Activated CD8-positive, alpha-beta memory T cell treated with anti-CD3 and anti-CD28 coated beads, Interleukin-2, amount 50 U/mL, for 4 hours (primary cell): Measurements from ENCODE around the gene DAZAP2.
"Not testable (repeated sequence)": the region's sequence is repeated elsewhere in the genome, so short reads cannot be mapped to it uniquely, and the experiment has no call there.

Experiments
- DNase-seq: peaks from one replicate; pipeline ENCODE4 v3.0.0-alpha.2; 2020

The DAZAP2 gene

DNA sequence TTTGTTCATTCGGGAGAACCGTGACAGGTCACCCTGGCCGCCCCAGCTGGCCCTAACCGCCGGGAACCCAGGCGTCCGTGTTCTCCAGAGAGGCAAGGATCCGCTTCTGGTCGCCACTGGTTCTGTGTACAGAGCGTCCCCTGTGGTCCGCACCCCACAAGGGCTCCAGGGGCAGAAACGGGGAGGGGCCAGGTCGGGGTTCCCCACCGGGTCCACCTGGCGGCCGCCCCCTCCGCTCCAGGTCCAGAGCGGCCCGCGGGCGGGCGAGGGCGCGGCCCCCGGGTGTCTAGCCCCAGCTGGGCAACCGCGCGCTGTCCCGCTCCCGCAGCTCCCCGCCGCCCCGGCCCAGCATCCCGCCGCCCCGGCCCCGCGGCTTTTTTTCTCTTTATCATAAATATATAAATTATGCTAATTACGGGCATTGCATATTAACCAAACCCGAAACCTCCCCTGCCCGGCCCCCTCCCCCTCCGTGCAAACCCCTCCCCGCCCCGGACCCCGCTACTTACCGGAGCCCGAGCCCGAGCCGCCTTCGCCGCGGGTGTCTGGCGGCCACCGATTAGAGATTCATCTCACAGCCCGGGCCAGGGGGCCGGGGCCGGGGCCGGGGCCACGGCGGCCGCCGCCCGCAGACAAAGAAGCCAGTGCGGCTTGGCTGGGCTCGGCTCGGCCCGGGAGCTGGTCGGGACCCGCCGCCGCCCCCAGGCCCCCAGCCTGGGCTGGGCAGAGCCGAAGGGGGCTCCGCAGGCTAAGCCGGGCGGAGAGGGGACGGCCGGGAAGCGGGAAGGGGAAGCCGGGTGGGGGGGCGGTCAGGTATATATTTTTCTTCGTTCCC is 21.3 kb upstream of the DAZAP2 start:
- DNase-seq = peak; percentile 52

DNA sequence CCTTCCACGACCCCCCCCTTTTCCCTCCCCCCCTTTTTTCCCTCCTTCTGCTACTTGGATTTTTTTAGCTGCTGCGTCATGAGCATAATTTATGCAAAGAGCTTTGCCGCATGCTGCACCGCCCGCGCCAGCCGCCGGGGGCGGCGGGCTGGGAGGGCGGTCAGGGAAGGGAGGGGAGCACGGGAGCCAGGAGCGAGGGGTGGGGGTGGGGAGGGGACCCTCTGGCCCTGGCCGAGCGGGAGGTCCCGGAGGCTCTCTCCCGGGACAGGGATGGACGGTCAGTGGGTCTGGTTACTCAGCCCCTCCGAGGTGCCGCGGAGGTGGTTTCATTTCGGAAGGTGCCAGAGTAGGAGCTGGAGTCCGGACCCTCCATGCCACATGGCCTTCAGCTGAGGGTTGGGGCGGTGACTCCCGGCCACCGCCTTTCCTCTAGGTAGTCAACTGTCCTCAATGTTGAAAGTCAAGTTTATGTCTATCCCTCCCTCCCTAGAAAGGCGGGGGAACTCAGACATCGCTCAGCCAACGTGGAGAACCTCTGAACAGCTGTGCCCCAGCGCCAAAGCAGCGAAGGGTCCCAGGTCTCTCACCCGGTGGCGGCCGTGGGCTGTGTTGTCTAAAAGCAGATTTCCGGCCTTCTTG is 20.5 kb upstream of the DAZAP2 start, which contains the start of gene POU6F1:
Gene POU6F1 (minus strand): TSS at position 95 of the 639 bp plus-strand sequence. CDS start 11,226 bp downstream, outside the sequence.
- peak; percentile 67 for DNase-seq

DNA sequence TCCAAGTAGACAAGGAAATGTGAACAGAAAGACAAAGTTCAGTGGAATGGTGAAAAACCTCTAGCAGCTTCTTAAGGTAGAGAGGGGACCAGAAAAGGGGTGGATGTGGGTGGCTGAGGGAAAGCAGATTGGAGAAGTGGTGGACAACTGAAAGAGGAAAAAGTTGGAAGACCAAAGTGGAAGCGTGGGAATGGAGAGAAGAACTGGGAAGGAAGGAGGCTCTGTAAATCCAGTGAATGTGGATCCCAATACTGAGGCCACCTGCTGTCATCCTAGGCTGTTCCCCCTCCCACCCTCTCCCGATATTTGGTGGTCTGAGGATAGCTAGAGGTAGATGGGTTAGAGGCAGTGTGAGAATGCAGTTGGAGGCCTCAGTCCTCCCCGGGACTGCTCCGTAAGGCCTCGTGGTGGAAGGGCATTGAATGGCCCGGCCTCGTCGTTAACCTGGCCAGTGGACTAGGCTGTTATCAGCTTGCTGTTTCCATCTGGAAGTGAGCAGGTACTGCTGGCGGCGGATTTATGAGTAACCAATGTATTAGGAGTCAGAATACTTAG is 19.9 kb upstream of the DAZAP2 start:
- DNase-seq = no peak

DNA sequence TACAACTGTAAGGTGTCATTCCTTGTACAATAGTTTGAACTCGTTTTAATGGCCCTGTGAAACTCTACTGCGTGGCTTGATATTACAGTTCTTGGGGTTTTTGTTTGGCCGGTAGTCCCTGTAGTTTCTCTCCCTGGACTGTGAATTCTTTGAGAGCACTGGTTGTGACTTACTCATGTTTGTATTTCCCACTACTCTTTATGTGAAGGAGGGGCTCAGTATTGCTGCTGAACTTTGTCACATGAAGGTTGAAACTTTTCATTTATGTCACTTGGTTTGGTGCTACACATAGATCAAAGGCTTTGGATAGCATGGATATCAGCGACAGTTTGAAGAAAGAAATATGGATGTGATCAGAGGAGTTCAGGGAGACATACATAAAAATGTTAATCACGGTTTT is 19.3 kb upstream of the DAZAP2 start:
- no peak for DNase-seq

- not testable (repeated sequence) for DNase-seq
These were observed 18.8 kb upstream of the DAZAP2 start for GRCh38 chr12:51219857-51220256.

- DNase-seq = no peak
These were observed 16.2 kb upstream of the DAZAP2 start for GRCh38 chr12:51222461-51222860.

DNA sequence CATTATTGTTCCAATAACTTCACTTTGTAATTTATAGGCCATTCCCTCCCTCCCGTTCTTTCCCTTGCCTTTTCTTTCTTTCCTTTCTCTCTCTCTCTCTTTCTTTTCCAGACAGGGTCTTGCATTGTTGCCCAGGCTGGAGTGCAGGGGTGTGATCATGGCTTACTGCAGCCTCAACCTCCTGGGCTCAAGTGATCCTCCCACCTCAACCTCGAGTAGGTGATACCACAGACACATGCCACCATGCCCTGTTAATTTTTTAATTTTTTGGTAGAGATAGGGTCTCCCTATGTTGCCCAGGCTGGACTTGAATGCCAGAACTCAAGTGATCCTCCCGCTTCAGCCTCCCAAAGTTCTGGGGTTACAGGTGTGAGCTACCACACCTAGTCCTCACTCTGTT is 14.0 kb upstream of the DAZAP2 start:
- no peak for DNase-seq

DNA sequence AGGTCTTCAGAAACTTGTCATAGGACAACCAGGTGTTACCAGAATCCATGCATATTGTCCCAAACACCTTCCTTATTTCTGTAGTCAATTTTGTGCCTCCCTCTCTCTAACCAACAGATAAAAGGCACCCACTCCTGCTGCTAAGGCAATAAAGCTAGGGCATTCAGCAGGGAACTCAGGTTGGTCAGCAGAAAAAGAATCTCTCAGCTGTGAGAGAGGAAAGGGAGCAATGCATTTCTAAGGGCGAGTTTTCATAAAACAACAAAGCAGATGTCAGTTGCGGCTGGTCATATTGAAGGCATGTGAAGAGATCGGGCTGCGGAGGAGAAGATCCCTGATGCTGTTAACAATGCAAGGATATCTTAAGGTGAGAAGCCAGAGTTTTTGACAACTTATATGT is 13.4 kb upstream of the DAZAP2 start:
- DNase-seq = no peak

GRCh38 chr12:51225771-51226170 is 12.9 kb upstream of the DAZAP2 start:
- DNase-seq = no peak

DNA sequence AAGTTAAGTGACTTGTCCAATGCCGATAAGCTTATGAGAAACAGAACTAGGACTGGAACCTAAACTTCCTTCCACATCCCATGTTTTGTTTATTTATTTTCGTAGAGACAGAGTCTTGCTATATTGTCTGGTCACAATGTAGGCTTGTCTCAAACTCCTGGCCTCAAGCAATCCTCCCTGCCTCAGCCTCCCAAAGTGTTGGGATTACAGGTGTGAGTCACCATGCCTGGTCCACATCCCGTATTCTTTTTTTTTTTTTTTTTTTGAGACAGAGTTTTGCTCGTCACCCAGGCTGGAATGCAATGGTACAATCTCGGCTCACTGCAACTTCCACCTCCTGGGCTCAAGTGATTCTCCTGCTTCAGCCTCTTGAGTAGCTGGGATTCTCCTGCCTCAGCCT is 11.5 kb upstream of the DAZAP2 start:
- not testable (repeated sequence) for DNase-seq

DNA sequence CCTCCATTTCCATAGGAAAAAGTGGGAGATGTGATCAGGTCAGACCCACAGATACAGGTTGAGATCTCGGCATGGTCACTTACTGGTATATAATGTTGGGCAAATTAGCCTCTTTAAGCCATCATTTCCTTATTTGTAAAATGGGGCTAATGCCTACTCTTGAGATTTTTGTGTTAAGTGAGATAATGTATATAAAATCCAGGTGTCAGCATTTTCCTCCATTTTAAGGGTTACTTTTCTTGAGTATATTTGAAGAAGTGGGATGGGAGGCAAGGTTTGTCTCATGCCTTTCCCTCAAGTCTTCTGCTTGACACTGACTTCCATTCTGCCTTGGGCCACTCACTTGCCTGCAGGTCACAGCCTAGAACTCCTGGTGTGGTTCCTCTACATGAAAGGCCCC is 10.7 kb upstream of the DAZAP2 start:
- DNase-seq = no peak

GRCh38 chr12:51229116-51229809 is 9.4 kb upstream of the DAZAP2 start:
- no peak for DNase-seq

GRCh38 chr12:51232642-51233041 is 6.0 kb upstream of the DAZAP2 start:
- DNase-seq = no peak

DNA sequence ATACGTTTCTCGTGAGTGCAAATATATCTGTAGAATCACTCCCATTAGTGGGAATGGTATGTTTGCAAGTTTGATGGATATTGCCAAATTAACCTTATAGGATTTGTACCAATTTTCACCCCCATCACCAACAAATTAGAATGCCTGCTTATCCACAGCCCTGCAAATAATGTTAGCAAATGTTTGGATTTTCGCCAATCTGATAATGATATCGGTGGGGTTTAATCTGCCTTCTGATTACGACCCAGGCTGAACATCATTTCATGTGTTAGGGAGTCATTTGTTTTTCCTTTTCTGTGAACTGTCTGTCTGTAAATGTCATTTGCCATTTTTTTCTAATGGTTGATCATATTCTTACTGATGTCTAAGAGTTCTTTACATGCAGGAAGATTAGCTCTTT is 4.1 kb upstream of the DAZAP2 start:
- no peak for DNase-seq

- DNase-seq = no peak
These were observed 553 bp upstream of the DAZAP2 start for GRCh38 chr12:51238037-51238509.

DNA sequence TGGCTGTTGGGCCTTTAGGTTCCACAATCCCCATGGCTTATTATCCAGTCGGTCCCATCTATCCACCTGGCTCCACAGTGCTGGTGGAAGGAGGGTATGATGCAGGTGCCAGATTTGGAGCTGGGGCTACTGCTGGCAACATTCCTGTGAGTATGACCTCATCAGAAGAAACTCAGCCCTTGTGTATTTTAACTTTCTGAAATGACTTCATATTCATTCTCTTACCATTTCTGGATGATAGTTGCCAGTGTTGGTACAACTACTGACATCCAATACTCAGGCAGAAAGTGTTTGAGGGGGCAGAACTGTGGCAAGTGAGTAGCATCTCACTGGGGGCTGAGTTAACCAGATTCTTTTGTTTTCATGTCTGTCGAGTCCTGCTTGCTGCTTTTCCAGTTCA is 2.3 kb downstream of the DAZAP2 start:
- no peak for DNase-seq

DNA sequence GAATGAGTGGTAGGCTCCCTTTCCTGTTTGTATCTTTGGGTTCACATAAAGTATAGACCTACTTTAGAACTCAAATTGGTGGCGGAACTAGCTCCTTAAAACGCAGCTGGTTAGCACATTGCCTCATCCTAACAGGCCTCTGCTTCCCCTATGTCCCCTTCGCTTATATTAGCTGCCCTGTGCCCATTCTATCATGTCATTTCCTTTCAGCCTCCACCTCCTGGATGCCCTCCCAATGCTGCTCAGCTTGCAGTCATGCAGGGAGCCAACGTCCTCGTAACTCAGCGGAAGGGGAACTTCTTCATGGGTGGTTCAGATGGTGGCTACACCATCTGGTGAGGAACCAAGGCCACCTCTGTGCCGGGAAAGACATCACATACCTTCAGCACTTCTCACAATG is 3.5 kb downstream of the DAZAP2 start:
- no peak for DNase-seq

GRCh38 chr12:51242876-51243275 is 4.2 kb downstream of the DAZAP2 start:
- no peak for DNase-seq

DNA sequence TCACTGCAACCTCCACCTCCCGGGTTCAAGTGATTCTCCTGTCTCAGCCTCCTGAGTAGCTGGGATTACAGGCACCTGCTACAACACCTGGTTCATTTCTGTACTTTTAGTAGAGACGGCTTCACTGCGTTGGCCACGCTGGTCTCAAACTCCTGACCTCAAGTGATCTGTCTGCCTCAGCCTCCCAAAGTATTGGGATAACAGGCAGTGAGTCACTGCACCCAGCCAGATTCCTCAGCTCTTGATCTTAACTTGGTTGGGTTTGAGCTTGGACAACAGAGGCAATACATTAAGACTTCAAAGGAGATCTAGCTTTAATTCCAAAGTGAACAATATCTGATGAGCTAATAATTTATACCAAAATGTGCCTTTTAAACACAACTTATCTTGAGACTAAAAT is 5.6 kb downstream of the DAZAP2 start:
- DNase-seq = no peak

GRCh38 chr12:51245476-51246253 is 7.0 kb downstream of the DAZAP2 start:
- no peak for DNase-seq

DNA sequence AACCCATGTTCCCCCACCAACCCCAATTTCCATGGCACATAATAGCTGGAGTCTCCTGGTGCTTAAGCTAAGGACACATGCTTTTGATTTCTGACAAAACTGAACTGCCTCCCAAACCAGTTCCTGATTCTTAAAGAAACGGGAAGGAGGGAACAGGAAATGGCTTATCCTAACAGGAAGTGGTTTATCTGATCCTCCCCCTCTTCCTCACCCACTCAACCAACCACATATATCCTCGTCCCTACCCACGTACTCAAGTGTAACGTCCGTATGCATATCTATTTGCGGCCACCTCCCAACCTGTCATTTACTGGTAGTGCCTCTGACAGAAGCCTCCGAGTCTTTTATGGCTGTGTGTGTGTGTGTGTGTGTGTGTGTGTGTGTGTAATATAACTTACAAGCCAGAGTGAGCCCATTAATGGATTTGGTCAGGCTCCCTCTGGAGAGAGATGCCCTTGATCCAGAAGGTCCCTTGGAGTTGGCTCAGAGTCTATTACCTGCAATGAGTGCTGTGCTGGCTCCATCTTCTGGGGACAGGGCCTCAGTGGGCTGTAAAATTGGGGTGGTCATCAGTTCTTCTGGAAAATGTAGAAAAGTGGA is 7.7 kb downstream of the DAZAP2 start:
- DNase-seq = no peak
